T-helper 1 cell treated with Interleukin-12 subunit alpha and Interleukin-12 subunit beta and Interleukin-4 antibody, amounts not matched to agents 30 μg/mL and 1 μg/mL, for 36 hours (primary cell): ENCODE results near the gene RHBDD3.

ENCODE experiments used
- H3K27ac Mint-ChIP-seq: one replicate; pipeline ENCODE4 v1.8.0; 2021; ENCODE audit warnings: mild to moderate bottlenecking, mixed read lengths
- H3K27me3 Mint-ChIP-seq: one replicate; pipeline ENCODE4 v1.8.0; 2021; ENCODE audit warnings: low read depth, mixed read lengths
- H3K36me3 Mint-ChIP-seq: one replicate; pipeline ENCODE4 v1.8.0; 2021; ENCODE audit warnings: low read depth, mixed read lengths
- H3K4me1 Mint-ChIP-seq: one replicate; pipeline ENCODE4 v1.8.0; 2021; ENCODE audit warnings: low read depth, mixed read lengths
- H3K4me3 Mint-ChIP-seq: one replicate; pipeline ENCODE4 v1.8.0; 2021; ENCODE audit warnings: mild to moderate bottlenecking, moderate library complexity, mixed read lengths
- H3K9me3 Mint-ChIP-seq: one replicate; pipeline ENCODE4 v1.8.0; 2021; ENCODE audit warnings: mixed read lengths

The RHBDD3 gene

DNA sequence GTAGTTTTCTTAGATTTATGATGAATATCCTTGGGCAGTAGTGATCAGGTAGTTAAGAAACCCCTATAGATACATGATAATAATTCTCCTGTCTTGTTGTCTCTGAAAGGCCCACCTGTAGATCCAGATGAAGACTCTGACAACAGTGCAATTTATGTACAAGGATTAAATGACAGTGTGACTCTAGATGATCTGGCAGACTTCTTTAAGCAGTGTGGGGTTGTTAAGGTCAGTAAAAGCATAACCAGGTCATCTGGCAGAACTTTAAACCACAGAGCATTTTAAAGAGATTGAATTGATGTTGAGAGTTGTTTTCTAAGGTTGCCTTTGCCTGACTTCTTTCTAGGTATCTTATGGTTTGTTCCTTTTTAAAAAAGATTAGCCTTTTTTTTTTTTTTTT, 24.6 kb upstream of the RHBDD3 start:
- Mint-ChIP-seq H3K36me3 (peaks cover 64% of the 10 kb centered on the region), H3K4me1 (peaks cover 3% of the 10 kb centered on the region), H3K9me3 (no peaks in the 10 kb centered on the region), H3K27ac (no peak overlapping the region), H3K27me3 (no peaks in the 10 kb centered on the region), H3K4me3 (no peak overlapping the region)

DNA sequence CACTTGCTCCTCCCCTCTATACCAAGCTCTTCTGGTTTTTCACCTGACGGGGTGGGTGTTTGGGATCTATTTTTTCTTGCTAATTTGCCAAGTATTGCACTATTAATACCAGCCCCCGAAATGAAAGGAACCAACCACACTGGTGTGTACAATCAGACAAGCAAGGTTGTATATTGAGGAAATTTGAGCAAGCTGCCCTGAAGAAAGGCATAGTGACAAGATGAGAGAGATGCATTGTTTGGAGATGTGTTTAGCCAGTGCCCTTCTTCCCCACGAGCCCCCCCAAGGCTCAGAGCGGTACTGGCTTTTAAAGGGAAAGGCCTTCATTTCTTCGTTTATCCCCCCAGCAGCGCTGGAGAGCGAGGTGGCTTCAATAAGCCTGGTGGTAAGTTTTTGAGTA, 23.4 kb upstream of the RHBDD3 start:
- Mint-ChIP-seq H3K36me3 (peaks cover 65% of the 10 kb centered on the region), H3K27ac (no peak overlapping the region), H3K4me3 (no peak overlapping the region), H3K4me1 (peaks cover 7% of the 10 kb centered on the region), H3K27me3 (no peaks in the 10 kb centered on the region), H3K9me3 (no peaks in the 10 kb centered on the region)

DNA sequence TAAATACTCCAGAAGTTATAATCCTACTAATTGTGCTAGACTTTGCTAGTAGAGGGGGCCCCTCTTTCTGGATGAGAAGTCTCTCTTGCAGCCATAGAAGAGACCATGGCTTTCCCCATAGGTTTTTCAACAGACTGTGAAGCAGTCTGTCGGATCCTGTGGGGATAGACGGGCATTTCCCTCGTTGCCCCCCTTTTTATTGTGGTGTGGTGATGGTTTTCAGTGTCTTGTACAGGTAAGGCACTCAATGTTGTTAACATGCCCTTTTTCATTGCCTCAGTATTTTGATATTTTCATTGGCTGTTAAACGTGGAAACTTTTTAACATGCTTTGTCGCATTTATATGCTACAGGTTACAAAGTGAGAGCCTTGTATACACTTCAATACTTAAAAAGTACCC, 22.3 kb upstream of the RHBDD3 start:
- Mint-ChIP-seq H3K9me3 (no peaks in the 10 kb centered on the region), H3K27ac (no peak overlapping the region), H3K4me1 (peaks cover 7% of the 10 kb centered on the region), H3K4me3 (no peak overlapping the region), H3K27me3 (no peaks in the 10 kb centered on the region), H3K36me3 (peaks cover 64% of the 10 kb centered on the region)

DNA sequence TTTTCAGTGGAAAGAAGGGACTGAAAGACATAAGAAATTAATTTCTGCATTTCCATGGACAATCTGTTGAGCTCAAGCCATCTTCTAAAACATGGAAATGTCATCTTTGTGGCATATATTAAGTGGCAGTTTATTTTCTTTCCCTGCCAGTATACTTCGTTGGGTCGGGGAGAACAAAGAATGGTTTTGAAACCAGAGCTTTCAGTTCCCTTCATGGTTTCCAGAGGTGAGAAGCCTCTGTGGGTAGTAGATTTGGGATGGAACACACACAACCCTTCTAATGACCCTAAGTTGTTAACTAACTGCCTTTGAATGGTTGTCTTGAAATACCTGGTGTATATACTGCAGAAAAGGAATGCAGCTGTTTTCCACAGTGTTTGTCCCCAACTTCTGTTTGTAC, 21.1 kb upstream of the RHBDD3 start:
- Mint-ChIP-seq H3K9me3 (no peaks in the 10 kb centered on the region), H3K36me3 (peaks cover 63% of the 10 kb centered on the region), H3K4me1 (peaks cover 7% of the 10 kb centered on the region), H3K27ac (no peak overlapping the region), H3K27me3 (no peaks in the 10 kb centered on the region), H3K4me3 (no peak overlapping the region)

DNA sequence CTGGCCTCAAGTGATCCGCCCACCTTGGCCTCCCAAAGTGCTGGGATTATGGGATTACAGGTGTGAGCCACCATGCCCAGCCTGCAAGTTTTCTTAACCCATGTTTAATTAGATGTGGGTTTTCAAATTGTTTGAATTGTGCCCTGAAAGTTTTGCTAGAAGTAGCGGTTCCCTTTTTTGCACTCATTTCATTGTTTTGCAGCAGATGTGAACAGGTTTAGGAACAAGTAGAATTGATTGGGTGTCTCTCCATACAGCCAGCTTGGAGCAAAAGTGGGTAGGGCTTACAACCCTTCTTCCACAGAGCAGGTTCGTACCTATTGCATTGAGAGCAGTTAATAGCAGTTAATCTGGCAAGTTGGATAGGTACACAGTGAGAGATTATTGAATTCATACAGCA, 16.4 kb upstream of the RHBDD3 start:
- H3K27ac Mint-ChIP-seq: no peak overlapping the region
- H3K9me3 Mint-ChIP-seq: no peaks in the 10 kb centered on the region
- H3K27me3 Mint-ChIP-seq: no peaks in the 10 kb centered on the region
- H3K4me1 Mint-ChIP-seq: peaks cover 10% of the 10 kb centered on the region
- no peak overlapping the region for H3K4me3 Mint-ChIP-seq
- peaks cover 59% of the 10 kb centered on the region for H3K36me3 Mint-ChIP-seq

DNA sequence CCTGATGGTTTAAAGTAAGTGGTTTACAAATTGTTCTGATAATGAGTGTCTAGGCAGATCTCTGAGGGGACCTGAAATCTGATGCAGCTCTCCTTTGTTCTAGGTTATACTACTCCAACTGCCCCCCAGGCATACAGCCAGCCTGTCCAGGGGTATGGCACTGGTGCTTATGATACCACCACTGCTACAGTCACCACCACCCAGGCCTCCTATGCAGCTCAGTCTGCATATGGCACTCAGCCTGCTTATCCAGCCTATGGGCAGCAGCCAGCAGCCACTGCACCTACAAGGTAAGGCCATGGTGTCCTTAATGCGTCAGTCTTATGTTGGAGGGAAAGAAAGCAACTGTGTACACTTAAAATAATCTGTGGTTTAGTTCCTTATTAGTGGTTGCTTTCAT, 10.1 kb upstream of the RHBDD3 start:
- no peak overlapping the region for H3K27ac Mint-ChIP-seq
- peaks cover 75% of the 10 kb centered on the region for H3K36me3 Mint-ChIP-seq
- H3K4me1 Mint-ChIP-seq: peaks cover 36% of the 10 kb centered on the region
- no peak overlapping the region for H3K4me3 Mint-ChIP-seq
- H3K9me3 Mint-ChIP-seq: no peaks in the 10 kb centered on the region
- no peaks in the 10 kb centered on the region for H3K27me3 Mint-ChIP-seq

DNA sequence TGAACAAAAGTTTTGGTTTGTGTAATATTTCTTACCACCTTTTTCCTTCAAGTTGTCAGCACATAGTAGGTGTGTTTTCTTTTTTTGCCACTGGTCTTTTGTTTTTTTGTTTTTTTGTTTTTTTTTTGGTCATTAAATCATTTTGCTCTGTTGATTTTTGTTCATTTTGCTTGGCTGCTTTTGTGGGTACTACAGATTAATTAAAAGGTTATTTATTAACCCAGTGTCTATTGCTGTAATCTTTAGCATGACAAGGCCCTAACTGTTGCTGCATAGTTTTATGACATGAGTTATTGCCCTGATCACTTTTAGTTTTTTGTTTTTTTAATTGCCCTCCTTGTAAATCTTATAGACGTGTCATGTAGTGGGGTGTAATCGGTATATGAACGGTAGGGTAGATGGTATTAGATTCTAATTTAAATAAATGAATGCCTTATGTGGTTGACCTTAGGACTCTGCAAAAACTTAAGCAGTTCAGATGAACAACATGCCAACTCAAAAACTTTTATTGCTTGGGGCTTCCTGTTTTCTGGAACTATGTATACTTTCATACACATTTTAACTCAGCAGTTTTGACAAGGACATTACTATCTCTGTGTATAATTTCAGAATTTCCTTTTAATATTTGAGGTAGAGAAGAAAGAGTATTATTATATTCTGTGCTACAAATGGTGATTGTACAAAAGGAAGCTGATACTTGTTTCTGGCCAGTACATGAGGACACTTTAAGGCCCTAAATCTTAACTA, 8.2 kb upstream of the RHBDD3 start:
- Mint-ChIP-seq H3K36me3 (peaks cover 76% of the 10 kb centered on the region), H3K27me3 (no peaks in the 10 kb centered on the region), H3K4me1 (peaks cover 45% of the 10 kb centered on the region), H3K4me3 (no peak overlapping the region), H3K9me3 (no peaks in the 10 kb centered on the region), H3K27ac (no peak overlapping the region)

DNA sequence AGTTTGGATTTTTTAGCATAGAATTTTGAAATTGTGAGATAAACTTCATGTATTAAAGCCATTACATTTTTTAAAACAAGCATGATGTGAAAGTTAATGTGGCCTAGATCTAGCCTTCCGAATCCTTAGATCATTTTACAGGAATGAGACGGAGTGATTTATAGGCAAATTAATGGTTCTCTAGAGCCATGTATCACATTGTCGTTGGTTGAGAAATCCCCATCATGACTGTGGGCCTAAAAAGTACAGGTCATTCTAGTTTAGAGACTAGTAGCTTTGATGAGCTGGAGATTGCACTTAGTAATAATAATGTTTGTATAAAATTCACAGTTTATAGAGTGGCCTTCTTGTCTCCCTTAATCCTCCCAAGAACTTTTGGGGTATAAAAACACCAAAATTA, 7.4 kb upstream of the RHBDD3 start:
- Mint-ChIP-seq H3K4me1 (peaks cover 53% of the 10 kb centered on the region), H3K36me3 (peaks cover 76% of the 10 kb centered on the region), H3K4me3 (no peak overlapping the region), H3K27ac (no peak overlapping the region), H3K9me3 (no peaks in the 10 kb centered on the region), H3K27me3 (no peaks in the 10 kb centered on the region)

DNA sequence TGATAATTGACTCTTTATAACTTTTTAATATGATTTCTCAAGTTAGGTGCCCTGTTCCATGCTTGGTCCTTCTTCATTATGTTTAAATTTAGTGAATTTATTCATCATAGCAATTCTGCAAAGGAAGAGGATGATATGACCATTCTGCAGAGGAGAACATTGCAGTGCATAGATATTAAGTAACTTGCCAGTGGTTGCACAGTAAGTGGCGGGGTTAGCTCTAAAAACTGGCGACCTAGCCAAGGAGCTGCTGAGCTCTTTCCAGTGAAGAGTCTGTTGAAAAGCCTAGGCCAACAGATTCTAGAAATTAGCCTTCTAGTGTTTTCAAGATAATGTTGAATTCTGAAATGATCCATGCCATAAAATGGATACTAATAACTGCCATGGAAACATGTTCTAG, 4.8 kb upstream of the RHBDD3 start:
- peaks cover 3% of the 10 kb centered on the region for H3K27me3 Mint-ChIP-seq
- no peak overlapping the region for H3K27ac Mint-ChIP-seq
- no peaks in the 10 kb centered on the region for H3K9me3 Mint-ChIP-seq
- H3K4me1 Mint-ChIP-seq: peaks cover 55% of the 10 kb centered on the region
- no peak overlapping the region for H3K4me3 Mint-ChIP-seq
- H3K36me3 Mint-ChIP-seq: peaks cover 72% of the 10 kb centered on the region

DNA sequence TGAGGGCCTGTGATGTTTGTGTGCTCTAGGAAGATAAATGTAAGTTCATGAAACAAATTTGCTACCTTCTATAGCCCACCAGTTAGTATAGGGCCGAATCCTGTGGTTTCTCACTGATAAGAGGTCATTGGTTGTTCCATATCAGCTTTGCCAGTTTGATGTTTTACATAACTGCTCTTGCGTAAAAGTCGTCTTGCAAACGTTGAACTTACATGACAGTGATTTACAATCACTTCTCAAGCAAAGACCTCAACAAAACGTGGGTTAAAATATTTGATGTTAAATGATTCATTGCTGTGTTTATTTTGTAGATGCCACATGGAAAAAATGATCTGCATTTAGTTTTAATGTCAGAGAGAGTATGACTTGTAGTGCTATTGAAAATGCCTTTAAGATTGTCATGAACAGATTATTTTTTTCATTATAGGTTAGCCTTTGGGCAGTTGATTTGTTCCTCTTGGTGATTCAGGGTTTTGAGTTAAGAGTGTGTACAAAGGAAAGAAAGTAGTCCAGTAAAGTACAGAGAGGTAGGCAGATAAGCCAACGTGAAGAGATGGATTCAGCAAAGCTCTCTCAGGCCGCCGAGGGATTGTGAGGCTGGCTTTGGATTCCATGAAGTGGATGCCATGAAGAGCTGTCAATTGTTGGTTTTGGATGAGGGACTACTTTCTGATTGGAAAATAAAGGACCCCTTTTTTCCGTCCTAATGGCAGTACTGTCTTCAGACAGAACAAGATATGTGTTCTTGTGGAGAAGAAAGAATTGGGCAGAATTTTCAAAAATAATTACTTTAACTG, 2.9 kb upstream of the RHBDD3 start:
- H3K27ac Mint-ChIP-seq: peak overlapping the region; percentile 3
- peaks cover 55% of the 10 kb centered on the region for H3K4me1 Mint-ChIP-seq
- H3K36me3 Mint-ChIP-seq: peaks cover 58% of the 10 kb centered on the region
- H3K9me3 Mint-ChIP-seq: no peaks in the 10 kb centered on the region
- H3K4me3 Mint-ChIP-seq: peak overlapping the region; percentile 92
- H3K27me3 Mint-ChIP-seq: peaks cover 3% of the 10 kb centered on the region

DNA sequence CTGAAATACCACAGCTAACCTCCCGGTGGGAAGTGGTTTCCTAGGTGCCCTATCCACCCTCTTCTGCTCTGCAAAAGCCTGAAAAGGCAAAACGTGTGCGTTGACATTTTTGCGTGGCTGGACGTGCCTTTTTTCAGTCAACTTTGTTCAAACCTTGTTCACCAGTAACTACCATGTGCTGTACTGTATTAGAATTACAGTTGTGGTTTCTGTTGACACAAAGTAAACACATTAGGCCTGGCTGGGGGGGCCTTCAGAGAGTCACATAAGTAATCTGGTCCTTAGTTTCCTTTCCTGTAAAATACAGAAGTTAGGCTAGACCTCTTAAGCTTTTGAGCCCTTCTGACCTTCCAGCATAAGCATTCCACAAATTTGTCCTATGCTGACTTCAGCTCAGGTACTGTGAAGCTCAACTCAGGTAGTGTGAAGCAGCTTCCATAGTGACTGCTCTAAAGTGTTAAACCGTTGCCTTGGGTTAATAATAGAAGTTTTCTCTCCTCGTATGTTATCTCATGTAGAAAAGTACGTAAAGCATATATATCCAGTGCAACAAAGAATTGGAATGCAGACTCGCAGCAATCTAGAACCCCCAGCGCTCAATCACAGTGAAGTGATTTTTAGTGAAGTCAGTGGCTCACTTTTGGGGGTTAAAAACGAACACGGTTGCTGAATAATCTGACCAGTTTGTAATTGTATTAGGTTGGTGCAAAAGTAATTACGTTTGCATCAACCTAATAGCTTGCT, 2.1 kb upstream of the RHBDD3 start:
- Mint-ChIP-seq H3K27ac (peak overlapping the region; percentile 95), H3K9me3 (no peaks in the 10 kb centered on the region), H3K4me3 (peak overlapping the region; percentile 92), H3K4me1 (peaks cover 49% of the 10 kb centered on the region), H3K36me3 (peaks cover 51% of the 10 kb centered on the region), H3K27me3 (peaks cover 3% of the 10 kb centered on the region)

DNA sequence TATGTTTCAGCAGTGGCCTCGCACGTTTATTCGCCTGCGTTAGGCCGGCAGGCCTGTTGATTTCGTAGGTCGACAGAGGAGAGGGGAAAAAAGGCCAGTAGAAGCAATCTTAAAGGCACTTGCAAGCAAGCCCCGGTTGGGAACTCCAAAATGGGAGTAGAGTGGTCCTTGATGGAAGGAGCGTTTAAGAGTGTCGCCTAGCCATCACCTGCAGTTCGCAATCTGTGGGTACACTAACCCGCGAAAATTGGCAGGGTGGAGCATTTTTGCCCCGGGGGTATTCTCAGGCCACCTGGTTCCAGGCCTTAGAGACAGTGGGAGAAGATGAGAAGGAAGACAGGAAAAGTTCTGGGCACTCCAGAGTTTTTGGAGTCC, 1.4 kb upstream of the RHBDD3 start:
- peak overlapping the region; percentile 92 for H3K4me3 Mint-ChIP-seq
- no peaks in the 10 kb centered on the region for H3K9me3 Mint-ChIP-seq
- H3K27ac Mint-ChIP-seq: peak overlapping the region; percentile 95
- H3K36me3 Mint-ChIP-seq: peaks cover 46% of the 10 kb centered on the region
- H3K4me1 Mint-ChIP-seq: peaks cover 45% of the 10 kb centered on the region
- peaks cover 3% of the 10 kb centered on the region for H3K27me3 Mint-ChIP-seq

DNA sequence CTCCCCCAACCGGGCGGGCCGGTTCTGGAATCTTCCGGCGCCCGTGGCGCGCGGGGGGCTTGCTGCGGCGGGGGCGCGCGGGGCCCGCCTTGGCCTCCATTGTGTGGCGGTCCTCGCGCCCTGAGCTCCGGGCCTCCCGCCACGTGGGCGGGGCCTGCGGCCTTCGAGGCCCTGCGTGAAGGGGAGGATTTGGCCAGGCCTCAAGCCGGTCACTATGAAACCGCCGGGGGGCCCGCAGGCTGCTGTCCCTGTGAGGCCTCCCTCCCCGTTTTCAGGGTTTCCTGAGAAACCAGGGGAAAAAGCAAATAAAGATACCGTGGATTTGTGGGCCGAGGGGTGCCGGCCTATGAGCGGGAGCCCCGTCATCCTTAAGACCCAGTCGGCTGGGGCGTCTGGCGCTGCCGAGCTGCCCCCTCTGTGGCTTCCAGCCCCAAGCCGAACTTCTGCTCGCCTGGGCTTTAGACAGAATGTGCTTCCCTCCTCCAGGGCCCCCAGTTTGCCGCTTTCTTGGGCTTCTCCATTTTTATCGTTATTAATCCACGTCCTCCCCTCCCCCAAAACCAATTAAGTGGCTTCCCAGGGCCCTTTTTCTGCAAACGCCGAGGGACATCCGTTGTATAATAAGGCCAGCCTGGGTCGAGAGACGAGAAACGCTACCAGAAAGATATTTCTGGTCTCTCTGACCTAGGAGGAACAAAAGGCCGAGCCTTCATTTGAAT, 889 bp upstream of the RHBDD3 start:
- Mint-ChIP-seq H3K4me3 (peak overlapping the region; percentile 92), H3K27me3 (peaks cover 3% of the 10 kb centered on the region), H3K4me1 (peaks cover 44% of the 10 kb centered on the region), H3K36me3 (peaks cover 40% of the 10 kb centered on the region), H3K27ac (peak overlapping the region; percentile 95), H3K9me3 (no peaks in the 10 kb centered on the region)

DNA sequence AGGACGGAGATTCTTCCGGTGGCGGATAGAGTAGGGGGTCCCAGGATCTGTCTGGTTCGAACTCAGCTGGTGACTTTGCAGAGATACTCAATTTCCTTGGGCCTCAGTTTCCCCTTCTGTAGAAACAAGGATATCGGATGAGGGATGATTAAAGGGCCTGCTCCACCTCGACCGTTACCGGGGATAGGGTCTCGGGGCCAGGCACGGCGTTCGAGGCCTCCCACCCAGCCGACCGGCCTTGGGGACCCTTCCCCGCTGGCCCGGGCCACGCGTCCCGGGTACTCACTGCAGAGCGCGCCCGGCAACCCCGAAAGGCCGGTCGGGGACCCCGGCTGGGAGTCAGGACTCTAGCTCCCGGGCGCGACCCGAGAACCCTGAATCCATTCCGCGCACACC, 321 bp downstream of the RHBDD3 start:
- Mint-ChIP-seq H3K4me3 (peak overlapping the region; percentile 92), H3K27ac (peak overlapping the region; percentile 95), H3K4me1 (peaks cover 38% of the 10 kb centered on the region), H3K36me3 (peaks cover 31% of the 10 kb centered on the region), H3K9me3 (no peaks in the 10 kb centered on the region), H3K27me3 (peaks cover 3% of the 10 kb centered on the region)
